ENCODE results near the gene ERCC6. TPM values are rescaled to one million over a fixed set of nuclear protein-coding genes. Genes with fewer than 3 reads are reported as not detected.
A peak's percentile ranks its signal among the peaks of the same experiment; 100 is the strongest.

ERCC6 gene
- polyA plus RNA-seq, 4 donors, result 12.6 to 19.3 (median 17.4) TPM

DNA sequence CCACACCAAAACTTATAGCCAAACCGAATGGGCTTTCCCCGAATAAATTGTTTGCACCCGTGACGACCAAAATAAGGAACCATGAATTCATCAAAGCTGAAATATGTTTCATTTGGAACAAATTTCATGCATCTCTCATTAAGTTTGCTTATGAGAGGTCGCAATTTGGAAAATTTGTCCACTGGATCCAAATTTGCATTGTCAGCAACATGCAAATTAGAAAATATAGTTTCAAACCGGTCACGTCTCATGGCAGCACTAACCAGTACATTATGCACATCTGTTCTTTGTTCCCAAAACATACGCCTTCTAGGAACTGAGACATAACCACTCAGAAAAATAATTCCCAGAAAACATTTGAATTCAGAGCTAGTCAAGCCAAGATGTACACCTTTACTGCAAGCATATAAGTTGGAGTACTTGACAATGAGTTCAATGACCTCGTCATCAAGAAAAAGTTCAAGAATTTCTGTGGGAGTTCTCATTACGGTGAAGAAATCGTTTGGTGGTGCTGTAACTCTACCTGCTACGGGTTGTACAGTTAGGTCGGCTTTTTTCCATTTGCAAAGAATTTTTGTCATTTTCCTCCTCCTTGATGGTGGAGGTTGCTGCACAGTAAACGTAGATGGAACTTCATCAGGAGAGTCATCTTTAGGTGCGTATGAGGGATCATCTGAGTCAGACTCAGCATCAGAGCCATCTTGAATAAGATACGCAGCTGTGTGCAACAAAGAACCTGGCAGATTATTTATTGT is 22.5 kb downstream of the ERCC6 start:
- DNase-seq (ENCODE audit: low read depth in 4 of 4, low spot score in 2 of 4), result no peak

DNA sequence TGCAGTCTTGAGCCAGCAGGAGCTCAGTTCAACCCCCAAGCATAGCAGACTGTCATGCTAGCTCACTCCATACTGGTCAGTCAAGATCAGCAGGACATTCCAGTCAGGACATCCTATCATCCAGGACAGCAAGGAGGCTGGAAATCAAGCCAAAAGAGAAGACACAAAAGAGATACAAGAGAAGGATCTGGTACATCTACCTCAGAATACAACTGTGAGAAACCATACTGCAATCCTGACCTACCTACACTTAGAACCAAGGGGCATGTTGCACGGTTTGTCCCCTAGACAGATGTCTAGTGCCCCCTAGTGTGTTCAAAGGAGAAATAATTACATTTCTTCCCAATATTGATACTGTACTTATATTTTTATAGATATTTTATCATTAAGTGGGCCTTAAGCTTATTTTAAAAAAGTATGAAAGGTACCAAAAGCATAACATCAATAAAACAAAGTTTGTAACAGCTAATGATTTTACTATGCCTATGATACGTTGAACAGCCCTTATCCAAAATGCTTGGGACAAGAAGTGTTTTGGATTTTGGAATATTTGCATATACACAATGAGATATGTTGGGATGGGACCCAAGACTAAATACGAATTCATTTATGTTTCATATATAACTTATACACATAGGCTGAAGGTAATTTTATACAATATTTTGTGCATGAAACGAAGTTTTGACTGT is 26.7 kb downstream of the ERCC6 start:
- DNase-seq (ENCODE audit: low read depth in 4 of 4, low spot score in 2 of 4), result no peak

DNA sequence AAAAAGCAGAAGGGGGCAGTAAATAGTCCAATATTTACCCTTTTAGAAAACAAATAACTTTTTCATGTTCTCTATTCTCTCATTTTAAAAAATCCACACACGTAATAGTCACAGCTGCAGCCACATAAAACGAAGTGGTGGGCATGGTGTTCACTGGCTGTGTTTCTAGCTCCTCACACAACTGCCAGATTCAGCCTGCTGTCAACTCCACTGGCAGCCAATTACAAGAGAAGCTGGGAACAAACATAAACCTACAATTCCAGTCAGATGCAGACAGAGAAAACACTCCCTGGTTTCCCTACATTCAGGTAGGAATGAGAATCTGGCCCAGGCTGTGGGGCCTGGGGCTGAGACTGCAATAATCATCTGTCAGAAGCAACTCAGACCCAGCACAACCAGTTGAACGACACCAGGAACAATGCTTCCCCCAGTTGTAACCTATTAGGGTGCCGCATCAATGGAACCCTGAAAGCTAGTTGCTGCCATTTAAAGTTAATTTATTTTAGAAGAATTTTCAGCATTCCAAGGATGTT is 29.1 kb downstream of the ERCC6 start:
- no peak for DNase-seq (ENCODE audit: low read depth in 4 of 4, low spot score in 2 of 4)

DNA sequence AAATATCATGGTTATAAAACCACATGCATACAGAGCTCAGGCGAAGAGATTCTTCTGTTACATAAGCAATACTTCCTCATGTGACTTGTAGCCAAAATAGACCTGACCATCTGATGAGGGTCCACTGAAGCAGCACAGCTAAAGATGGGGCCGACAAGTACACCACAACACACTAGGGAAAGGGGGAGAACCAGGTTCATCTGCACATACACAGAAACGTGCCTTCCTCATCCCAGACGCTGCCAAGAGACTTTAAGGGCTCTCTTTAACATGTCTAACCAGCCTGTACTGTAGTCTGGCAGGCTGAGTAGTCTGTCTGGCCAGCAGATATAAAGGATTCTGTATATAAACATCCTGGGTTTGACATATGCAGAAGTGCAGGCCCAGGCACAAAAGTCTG is 30.3 kb downstream of the ERCC6 start:
- no peak for DNase-seq (ENCODE audit: low read depth in 4 of 4, low spot score in 2 of 4)

DNA sequence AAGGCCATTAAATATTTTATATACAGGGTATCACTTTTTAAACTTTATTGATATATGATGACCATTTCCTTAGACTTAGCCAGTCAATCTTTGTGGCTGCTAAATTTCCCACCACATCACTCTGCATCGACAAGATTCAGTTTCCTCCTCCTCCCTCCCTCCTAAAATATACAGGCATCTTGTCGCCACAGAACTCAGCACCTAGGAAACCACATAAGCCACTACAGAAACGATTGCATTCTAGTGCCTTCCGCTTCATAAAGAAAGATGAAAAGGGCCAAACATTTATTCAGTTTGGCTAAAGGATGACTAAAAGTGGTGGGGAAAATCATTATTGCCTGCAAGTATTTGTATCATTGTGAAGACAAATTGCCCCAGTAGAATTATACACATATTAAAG is 30.7 kb downstream of the ERCC6 start:
- no peak for DNase-seq (ENCODE audit: low read depth in 4 of 4, low spot score in 2 of 4)

DNA sequence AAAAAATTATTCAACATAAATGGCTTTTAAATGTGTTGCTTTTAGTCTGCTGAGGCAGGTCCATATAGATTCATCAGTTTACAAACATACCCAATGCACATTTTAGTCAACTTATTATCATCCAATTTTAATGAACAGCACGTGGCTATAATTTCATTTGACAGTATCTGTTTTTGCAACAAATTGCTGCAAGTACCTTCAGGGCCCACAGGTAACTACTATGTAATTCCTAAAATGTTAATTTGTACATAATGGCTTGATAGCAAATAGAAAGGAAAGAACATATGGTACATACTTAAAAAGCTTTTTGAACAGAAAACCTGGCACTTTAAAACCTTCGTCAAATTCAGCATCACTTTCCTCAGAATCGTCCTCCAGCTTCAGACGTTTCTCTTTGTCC is 33.3 kb downstream of the ERCC6 start:
- no peak for DNase-seq (ENCODE audit: low read depth in 4 of 4, low spot score in 2 of 4)

DNA sequence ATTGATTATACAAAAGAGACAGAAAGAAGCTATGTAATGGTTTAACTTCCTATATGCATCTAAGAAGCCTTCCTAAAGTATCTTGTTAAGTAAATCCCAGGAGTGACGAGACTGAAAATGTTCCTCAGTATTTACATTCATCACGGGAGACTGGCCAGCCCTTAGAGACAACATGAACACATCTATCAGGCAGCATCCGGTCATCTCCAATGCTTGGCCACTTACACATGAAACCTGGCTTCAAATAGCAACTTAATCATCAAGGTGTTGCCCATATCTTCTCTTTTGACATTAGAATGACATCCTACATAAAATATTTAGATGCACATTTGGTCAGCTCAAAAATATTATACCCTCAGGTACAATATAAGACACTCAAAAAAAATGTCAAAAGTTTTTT is 33.8 kb downstream of the ERCC6 start:
- DNase-seq (ENCODE audit: low read depth in 4 of 4, low spot score in 2 of 4), result no peak

DNA sequence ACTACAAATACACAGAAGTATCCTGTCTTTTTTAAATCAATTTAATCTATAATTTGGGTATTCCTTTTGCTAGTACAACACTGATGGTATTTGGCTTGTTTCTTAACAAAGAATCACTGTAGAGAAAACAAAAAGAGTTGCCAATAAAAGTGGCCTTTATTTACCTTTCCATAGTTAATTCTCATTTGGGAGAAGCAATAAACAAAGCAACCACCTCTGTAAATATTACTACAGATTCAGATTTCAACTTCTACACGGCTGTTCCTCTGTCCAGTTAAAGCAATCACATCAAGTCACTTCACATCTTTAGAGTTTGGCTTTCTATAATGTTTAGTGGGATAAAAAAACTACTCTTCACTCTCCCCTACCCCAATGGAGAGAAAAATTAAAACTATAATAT is 34.4 kb downstream of the ERCC6 start:
- DNase-seq (ENCODE audit: low read depth in 4 of 4, low spot score in 2 of 4), result no peak

DNA sequence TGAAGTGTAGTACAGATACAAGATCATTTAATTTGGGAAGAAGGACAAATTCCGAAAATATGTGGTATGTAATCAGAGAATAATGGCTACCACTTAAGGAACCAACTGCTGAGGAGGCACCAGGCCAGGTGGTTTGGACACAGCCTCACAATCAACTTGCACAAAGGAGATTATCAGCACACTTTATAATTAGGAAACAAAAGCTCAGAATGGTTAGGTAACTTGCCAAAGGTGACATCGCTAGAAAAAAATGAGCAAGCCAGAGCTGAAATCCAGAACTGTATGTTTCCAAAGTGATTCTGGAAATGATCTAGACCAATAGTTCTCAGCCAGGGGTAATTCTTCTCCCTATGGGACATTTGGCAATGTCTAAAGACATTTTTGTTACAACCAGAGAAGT is 36.6 kb downstream of the ERCC6 start:
- DNase-seq (ENCODE audit: low read depth in 4 of 4, low spot score in 2 of 4), result no peak

DNA sequence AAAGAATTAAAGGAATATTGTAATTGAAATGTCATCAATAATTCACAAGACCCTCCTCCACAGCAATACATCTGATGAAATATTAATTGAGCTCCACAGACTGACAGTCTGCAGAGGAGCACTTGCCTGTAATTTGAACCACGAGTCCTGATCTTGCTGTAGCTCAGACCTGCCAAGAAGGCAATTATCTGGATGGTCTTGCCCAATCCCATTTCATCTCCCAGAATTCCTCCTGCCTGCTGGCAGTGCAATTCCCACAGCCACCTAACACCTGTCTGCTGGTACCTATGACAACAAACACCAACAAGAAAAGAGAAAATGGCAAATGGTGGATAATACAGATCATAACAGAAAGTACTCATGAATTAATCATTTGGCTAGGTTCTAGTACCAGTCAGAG is 38.5 kb downstream of the ERCC6 start:
- no peak for DNase-seq (ENCODE audit: low read depth in 4 of 4, low spot score in 2 of 4)

DNA sequence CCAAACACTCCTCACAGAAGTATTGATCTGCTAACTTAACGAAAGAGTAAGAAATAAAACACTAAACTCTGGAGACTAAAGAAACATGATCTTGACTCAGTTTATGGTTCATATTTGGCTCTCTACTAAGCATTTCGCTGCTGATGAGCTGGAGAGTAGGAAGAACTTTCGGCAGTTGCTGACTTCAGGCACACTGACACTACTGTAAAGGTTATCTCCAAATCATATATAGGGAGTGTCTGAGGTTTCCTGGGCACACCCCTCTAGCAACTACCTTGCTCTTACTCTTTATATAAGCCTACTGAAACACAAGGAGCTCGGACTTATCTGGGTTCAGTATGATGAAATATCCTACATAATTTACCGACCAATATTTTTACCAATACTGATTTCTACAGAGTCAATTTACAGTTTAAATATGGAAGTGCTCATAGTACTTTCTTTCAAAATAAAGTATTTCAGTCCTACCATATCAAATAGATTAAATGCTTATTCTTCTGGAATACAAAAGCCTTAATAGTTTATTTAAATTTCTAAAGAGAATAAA is 39.5 kb downstream of the ERCC6 start:
- DNase-seq (ENCODE audit: low read depth in 4 of 4, low spot score in 2 of 4), result no peak

DNA sequence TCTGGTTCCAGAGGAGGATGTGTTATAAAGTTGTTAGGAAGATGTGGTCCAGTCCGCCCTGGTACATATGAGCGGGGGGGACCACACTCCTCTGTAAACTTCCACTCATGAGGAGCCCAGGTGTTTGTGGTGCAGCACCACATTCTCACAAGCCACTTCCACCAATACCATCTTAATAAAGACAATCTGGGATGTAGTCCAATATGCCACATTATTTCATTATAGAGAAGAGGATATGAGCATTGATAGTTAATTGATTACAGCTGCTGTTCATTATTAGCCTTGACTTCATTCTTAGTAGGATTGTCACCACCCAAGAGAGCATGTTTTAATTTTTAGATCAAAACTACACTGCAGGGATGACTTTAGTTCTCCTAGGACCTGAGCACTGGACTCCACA is 40.5 kb downstream of the ERCC6 start:
- DNase-seq (ENCODE audit: low read depth in 4 of 4, low spot score in 2 of 4), result no peak

DNA sequence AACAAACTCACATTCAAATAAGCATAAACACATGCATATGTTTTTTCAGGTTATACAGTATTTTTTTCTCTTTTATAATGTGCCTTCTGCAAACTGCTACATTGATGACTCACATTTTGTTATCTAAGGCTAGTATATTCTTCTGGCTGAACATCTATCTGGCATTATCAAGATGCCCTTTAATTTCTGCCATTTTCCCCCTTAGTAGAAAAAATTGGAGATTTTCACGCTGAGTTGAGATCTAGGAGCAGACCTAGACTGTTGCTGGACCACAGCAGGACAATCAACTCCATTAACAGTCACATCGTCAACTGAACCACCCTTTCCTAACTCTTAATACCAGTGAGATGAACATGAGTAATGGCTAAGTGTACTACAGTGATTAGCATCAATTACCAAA is 41.6 kb downstream of the ERCC6 start:
- DNase-seq (ENCODE audit: low read depth in 4 of 4, low spot score in 2 of 4), result no peak

DNA sequence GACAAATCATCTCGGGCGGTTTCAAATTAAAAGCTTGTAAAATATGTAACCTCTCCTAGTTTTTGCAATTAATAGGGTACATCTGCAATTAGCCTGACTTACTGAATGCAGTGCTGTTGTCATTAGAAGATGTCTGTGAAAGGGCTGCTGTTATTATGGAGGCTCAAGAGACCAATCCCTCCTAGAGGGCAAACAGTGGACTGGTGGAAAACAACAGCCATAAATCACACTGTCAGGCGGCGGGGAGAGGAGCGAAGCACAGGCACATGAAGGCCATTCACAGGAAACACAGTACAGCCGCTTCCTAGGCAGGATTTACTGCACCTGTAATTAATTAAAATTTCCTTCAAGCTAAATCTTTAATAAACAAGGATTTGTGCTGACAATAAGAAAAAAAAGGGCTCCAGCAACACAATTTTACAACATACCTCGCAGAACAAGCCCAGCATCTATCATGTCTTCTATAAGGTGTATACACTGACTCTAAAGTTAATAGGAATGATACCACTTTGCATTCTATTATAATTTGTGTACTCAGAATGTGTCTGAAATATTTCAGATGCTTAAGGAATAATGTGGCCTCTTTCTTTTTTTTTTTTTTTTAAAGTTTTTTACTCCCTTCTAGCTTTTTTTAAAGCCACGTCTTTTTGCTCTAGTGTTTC is 50.7 kb downstream of the ERCC6 start:
- peak; percentile 20 to 51 (median 44) for DNase-seq (ENCODE audit: low read depth in 4 of 4, low spot score in 2 of 4)

DNA sequence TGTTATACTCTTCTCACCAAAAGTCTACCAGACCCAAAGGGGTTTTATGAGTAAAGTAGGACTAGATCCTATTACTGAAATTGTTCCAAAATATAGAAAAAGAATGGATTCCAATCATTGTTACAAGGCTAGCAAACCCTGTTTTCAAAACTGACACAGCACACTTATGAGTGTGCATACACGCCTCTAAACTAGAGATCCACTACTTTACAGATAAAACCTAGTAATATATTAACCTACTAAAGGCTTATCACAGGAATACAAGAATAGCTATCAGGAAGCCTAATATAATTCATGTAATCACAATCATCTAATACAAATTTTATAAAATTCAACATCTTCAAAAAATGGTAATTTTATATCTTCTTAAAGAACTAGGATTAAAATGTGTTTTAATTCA is 52.2 kb downstream of the ERCC6 start:
- DNase-seq (ENCODE audit: low read depth in 4 of 4, low spot score in 2 of 4), result no peak

DNA sequence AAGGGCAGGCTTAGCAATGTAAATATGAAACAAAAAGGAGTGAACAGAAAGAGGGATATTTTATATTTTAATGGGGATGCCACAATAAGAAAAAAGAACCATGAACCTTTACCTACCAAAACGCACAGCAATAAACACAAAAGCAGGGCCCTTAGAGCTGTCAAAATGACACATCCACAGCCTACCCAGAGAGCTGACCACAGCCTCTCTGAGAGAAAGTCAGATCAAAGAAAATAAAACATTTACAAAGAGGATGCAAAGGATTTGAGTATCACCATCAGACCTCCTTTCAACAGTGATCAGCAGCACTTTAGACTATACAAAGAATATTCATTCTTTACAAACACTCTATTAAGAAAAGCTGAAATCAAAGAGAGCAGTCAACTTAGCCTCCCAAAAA is 52.9 kb downstream of the ERCC6 start:
- no peak for DNase-seq (ENCODE audit: low read depth in 4 of 4, low spot score in 2 of 4)

DNA sequence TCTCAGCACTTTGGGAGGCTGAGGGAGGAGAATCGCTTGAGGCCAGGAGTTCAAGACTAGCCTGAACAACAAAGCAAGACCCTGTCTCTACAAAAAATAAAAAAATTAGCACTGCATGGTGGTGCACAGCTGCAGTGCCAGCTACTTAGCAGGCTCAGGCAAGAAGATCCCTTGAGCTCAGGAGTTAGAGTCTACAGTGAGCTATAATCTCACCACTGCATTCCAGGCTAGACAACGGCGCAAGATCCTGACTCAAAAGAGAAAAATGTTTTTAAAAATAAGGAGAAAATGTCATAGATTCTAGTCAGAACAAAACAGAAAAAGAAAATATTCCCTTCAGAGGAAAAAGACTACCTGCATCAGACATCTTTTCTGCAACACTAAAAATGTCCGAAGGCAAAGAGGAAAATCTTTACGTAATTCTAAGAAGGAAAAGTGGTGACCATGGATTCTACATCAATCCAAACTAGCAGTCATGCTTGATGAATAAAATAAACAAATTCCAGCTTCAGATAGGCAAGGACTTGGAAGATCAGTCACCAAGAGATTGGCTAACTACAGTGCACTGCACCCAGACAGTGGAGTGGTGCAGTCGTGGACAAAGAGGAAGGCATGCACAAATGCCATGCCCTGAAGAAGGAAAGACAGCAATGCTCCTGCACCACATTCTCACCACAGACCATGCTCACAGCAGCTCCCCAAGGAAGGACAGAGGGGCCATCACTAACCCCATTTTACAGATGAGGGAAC is 54.3 kb downstream of the ERCC6 start:
- DNase-seq (ENCODE audit: low read depth in 4 of 4, low spot score in 2 of 4), result no peak

DNA sequence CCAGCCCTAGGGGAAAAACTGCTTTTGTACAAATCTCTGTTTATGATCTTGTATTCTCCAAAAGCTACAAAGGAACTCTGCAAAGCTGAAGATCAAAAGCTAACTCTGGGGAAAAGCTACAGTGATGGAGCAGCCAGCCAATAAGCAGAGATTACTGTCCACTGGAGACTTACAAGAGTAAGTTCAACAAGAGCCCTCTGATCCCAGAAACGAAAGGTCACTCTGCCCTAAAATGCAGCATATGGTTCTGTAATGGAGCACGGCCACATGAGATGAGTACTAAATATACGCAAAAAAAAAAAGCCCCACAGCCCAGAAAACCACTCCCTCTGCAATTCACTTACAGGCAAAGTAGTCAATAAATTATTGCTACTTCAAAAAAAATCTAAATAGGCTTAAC is 60.1 kb downstream of the ERCC6 start:
- peak in 1 of 4 donors; percentile 13 for DNase-seq (ENCODE audit: low read depth in 4 of 4, low spot score in 2 of 4)

DNA sequence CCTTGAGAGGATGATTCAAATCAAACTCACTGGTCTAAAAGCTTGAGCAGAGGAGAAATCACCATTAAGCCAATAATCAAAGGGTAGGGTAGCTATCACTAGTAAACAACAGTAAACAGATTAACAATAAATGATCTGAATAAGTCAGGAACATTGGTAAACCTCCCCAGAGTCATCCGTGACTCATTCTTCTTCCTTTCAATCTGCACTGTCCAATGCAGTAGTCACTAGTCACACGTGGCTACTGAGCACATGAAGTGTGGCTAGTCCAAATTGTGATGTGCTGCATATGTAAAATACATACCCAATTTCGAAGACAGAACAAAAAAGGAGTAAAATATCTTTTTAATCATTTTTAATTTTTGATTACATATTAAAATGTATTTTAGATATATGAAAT is 64.0 kb downstream of the ERCC6 start:
- DNase-seq (ENCODE audit: low read depth in 4 of 4, low spot score in 2 of 4), result no peak

DNA sequence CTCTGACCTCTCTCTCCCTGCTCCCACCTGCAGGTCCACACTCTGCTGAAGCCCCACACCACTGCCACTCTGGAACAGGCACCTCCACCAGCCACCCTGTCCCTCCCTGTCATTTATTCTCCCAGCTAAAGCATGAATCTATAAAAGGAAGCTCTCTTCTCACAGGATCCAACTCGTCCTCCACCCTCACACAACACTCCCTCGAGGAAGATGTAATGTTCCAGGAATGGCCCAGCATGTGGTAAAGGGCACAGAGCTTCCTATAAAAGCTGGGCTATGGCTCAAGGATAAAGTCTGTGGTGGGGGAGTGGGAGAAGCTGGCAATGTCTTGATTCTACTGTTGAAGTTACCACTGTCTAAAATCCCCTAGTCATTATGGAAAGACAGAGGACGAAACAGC is 67.4 kb downstream of the ERCC6 start:
- no peak for DNase-seq (ENCODE audit: low read depth in 4 of 4, low spot score in 2 of 4)

DNA sequence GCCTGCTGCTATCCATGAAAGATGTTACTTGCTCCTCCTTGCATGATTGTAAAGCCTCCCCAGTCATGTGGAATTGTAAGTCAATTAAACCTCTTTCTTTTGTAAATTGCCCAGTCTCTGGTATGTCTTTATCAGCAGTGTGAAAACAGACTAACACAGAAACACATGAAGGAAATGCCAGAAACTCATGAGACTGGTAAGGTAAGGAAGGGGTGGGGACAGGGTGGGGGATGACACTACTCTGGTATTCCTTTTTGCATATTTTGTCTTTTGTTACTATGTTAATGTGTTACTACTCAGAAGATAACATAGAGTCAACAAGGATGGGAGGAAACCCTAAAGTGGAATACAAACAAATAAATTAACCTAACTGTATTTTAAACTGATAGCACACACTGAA is 73.2 kb downstream of the ERCC6 start:
- no peak for DNase-seq (ENCODE audit: low read depth in 4 of 4, low spot score in 2 of 4)

Measured in left renal cortex interstitium (tissue), 4 donors.